Stimulated activated naive CD8-positive, alpha-beta T cell treated with anti-CD3 and anti-CD28 coated beads, Interleukin-15, Interleukin-2, amounts not matched to agents 100 U/mL and 50 U/mL, for 24 hours (primary cell): Measurements from ENCODE around the gene ATP1A3.
"Not testable (repeated sequence)": the region's sequence is repeated elsewhere in the genome, so short reads cannot be mapped to it uniquely, and the experiment has no call there.

Experiments
- ATAC-seq: fragments of 150-1000 bp; cut with Tn5 transposase; one replicate; pipeline ENCODE4 v1.10.0; 2021
- DNase-seq: peaks from one replicate; pipeline ENCODE4 v3.0.0; 2021

ATP1A3 gene

DNA sequence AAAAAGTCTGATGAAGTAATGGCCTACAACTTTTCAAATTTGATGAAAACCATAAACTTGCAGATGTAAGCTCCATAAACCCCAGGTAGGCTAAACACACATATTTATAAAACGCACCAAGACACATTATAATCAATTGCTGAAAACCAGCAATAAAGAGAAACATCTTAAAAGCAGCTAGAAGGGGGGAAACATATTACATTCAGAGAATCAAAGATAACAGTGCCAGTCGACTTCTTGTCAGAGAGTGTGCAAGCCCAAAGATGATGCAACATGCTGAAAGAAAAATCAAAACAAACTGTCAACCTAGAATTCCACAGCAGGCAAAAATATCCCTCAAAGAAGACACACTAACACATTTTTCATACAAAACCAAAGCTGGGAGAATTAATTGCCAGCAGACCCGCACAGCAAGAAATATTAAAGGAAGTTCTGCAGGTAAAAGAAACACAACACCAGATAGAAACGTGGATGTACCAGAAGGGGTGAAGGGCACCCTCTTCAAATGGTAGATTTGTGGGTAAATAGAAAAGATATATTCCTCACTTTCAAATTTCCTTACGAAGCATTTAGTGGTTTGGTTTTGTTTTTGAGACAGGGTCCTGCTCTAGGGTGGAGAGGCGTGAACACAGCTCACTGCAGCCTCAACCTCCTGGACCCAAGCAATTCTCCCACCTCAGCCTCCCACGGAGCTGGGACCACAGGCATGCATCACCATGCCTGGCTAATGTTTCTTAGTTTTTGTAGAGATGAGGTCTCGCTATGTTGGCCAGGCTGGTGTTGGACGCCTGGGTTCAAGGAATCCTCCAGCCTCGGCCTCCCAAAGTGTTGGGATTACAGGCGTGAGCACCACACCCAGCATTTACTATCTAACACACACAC lies 16.5 kb upstream of the ATP1A3 start:
- DNase-seq (no peak), ATAC-seq (no peak)

GRCh38 chr19:42006569-42006968 lies 12.5 kb upstream of the ATP1A3 start:
- no peak for DNase-seq
- no peak for ATAC-seq

DNA sequence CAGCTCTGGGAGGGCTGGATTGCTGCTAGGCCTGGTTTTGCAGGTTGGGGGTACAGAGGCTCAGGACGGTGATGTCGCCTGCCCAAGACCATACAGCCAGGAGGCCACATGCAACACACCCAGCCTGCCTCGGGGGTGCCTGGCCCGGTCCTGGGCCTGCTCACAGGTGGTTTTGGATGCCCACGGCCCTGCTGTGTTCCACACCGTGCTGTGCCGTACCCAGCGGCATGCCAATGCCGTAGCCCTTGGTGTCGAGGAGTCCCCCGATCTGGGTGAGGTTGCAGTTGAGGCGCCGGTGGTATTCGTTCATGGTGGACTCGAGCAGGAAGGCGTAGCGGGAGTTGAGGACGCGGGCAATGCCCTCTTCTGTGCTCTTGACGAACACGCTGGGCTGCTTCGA lies 11.5 kb upstream of the ATP1A3 start:
- ATAC-seq (no peak), DNase-seq (no peak)

DNA sequence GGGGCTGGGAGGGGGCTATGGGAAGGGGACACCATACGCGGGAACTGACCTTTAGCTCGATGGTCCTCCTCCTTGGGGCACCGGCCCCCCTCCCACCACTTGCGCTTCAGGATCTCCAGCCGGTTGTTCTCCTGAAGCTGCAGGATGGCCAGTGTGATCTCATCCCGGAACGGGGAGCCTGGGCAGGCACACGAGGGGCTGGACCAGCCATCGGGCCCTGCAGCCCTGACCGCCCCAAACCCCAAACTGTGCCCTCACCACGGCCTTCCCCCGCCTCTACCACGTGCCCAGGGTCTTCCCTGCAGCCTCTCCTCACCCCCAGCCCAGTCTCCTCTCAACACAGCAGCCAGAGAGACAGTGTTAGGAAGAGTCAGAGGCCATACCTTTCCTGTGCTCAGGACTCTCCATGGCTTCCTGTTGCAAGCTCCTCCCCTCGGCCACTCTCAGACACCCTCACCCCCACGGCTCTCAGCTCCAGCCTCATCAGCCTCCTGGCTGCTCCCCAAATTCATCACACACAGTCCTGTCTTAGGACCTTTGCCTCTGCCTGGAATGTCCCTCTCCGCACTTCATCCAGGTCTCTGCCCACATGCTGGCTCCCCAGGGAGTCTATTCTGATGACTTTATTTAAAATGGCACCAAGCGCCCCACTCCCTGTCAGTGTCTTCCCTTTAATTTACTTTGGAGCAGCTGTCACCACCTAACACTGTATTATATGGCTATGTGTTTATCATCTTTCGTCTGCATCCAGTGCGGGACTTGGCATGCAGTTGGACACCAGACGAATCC lies 9.7 kb upstream of the ATP1A3 start:
- ATAC-seq, result no peak
- no peak for DNase-seq

- ATAC-seq, result no peak
- no peak for DNase-seq
These were observed 5.8 kb upstream of the ATP1A3 start for GRCh38 chr19:41999878-42000208.

GRCh38 chr19:41999071-41999877 lies 5.2 kb upstream of the ATP1A3 start:
- ATAC-seq, result no peak
- no peak for DNase-seq

DNA sequence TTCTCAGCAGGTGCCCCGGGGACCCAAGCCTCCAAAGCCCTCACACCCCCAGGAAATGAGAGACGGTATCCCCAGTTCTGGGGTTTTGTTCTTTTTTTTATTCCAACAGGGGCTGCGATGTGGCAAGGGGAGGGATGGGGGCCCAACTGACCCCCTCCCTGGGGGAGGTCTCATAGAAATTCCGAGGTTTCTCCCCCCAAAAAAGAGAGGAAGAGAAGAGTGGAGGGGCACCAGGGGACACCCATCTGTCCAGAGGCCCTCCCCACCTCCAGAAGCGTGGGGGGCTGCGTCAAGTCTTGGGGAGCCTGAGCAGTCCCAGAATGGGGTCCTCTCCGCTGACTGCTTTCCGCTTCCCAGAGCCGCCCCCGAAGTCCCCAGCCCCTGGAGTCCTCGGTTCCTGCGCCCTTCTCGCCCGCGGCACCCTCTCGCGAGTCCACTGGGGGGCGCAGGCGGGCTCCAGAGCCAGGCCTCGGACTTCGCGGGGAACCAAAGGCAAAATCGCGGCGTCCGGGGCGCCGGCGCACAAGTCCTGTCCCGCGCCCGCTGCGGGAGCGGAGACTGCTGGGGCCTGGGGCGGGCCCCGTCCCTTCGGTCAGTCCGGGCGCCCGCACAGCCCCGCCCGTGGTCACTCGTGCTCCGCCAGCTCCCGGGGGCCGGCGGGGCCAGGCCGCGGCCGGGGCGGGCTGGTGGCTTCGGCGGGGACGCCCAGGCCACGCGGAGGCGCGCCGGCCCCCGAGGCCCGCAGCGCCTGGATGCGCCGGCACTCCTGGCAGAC lies 4.4 kb upstream of the ATP1A3 start:
- DNase-seq (peak; percentile 76), ATAC-seq (peak; percentile 15)

GRCh38 chr19:41997851-41998229 lies 3.8 kb upstream of the ATP1A3 start:
- ATAC-seq, result no peak
- no peak for DNase-seq

DNA sequence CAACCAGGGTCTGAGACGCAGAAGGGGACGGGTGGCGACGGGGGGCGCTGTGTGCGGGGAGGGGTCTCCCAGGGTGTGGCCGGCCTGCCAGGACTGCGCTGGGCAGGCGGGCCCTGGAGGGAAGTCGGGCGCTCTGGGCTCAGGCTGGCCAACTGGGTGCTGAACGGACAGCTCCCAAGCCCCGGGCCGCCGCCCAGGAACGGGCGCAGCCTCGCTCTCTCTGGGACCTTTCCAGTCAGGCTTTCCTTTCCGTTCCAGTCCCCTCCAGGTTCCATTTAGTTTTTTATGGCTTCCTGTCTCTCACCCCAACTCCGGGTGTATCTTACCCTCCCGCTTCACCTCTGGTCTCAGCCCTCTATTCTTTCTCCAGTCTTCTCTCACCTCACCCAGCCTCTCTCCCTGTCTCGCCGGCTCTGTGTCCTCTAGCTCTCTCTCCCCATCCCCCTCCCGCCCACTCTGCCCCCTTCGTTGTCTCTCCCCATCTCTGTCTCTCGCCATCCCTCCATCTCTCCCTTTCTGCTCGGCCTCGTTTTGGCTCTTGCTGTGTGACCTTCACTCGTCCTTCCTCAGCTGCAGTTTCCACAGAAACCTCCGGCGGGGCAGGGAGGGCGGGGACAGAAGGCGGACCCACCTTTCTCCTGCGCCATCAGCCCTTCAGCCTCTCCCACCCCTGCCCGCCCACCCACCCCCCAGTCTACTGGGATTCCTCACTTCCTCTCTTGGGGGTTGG lies 3.3 kb upstream of the ATP1A3 start:
- DNase-seq, result peak; percentile 62

DNA sequence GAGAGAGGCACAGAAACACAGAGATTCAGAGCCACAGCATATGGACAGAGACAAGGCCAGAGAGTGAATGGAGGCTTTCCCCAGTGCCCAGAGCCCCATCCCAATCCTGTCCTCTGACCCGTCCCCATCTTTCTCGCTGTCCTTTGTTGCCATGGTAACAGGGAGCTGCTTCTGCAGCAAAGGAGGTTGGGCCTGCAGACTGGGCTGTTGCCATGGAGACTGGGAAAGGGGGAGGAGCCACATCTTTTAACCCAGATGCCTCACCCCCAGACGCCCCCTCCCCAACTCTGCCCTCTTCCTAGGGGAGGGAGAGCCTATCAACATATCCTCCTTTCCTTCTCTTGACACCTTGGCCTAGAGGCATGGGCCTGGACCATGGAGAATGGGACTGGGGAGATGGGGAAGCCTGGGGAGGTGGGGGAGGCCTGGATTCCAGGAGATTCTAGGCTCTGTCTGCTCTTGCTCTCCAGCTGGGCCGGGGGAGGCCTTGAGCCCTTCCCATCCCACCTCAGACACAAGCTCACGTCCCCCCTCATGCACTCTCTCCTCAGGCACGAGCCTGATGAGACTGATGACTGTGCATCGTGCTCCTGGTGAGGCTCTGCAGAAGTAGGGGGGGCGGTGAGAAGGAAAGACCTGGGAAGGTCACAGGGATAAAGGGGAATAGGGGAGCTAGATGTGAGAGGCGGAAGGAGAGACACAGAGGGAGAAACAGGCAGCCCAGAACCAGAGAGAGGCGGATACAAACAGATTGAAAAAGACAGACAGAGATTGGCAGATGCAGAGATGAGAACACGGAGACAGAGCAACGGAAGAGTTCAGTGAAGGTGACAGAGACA lies 2.1 kb upstream of the ATP1A3 start:
- DNase-seq (no peak), ATAC-seq (no peak)

More for the DNA sequence above, 3.3 kb upstream of the ATP1A3 start:
- ATAC-seq, result no peak

DNA sequence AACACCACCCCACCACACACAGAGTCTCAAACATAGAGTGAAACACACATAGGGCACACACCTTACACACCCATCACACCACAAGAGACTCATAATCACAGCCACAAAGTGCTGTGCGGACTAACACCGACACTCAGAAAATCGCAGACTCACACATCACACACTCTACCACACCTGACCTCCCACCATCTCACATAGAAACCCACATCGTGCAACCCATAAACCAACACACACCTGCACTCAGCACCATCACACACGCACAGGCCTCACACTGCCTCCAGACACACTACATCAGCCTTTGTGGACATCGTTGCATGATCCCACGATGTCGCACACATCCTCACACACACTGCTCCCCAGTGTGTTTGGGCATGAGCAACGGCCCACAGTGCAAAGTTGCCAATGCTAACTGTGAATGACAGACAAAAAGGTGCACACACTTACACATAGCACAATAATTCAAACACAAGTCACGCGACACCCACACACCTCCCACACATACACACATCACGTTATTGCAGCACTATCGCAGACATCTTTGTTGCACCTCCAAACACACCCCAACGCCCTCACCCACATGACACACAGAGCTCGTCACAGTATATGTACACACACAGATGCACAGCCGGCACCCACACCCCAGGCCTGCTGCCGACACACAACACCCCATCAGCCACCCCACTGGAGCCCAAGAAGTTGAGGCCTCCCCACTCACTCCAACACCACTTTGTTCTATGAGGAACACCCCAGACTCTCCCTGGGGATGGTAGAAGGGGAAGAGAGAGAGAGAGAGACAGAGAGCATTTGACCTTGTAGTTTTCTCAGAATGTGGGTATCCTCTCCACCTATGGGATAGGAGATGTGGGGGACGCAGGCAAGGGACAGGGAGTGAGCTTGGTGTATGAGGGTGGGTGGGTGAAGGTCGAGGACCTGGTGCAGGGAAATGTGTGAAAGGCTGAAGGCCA lies 1.2 kb upstream of the ATP1A3 start:
- DNase-seq, result no peak

GRCh38 chr19:41994521-41994971 lies 516 bp upstream of the ATP1A3 start:
- ATAC-seq (peak; percentile 6), DNase-seq (no peak)

More for the DNA sequence above, 1.2 kb upstream of the ATP1A3 start:
- no peak for ATAC-seq

DNA sequence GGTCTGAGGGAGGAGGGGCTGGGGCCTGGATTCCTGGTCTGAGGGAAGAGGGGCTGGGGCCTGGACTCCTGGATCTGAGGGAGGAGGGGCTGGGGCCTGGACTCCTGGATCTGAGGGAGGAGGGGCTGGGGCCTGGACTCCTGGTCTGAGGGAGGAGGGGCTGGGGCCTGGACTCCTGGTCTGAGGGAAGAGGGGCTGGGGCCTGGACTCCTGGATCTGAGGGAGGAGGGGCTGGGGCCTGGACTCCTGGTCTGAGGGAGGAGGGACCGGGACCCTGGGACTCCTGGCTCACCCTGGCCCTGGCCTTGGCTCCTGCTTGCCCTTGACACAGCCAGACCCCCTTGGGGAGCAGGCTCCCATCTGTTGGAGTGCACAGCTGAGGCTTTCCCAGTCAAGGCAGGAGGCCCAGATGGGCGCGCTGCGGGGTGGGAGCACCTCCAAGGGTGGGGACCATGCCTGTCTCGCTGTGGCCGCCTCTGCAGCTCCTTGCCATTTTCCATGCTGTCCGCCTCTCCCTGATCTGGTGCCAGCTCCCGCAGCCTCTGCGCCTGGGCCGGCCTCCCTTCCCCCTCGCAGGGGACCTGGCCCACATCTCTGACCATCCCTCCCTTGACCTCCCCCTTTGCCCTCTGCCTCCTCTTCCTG lies 2.0 kb downstream of the ATP1A3 start:
- ATAC-seq, DNase-seq: not testable (repeated sequence)

GRCh38 chr19:41991025-41991424 lies 3.0 kb downstream of the ATP1A3 start:
- DNase-seq (no peak), ATAC-seq (no peak)

DNA sequence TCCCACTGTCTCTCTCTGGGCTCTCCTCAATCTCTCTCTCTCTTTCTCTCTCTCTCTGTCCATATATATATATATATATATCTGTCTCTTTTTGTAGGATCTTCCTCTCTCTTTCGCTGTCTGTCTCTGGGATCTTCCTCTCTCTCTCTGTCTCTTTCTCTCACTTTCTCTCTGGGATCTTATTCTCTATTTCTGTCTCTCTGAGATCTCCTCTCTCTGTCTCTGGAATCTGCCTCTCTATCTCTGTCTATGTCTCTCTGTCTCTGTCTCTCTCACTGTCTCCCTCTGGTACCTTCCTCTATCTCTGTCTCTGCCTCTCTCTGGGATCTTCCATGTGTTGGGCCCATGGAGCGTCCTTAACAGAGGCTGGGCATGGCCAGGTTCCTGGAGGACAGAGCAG lies 3.4 kb downstream of the ATP1A3 start:
- ATAC-seq (no peak), DNase-seq (no peak)

DNA sequence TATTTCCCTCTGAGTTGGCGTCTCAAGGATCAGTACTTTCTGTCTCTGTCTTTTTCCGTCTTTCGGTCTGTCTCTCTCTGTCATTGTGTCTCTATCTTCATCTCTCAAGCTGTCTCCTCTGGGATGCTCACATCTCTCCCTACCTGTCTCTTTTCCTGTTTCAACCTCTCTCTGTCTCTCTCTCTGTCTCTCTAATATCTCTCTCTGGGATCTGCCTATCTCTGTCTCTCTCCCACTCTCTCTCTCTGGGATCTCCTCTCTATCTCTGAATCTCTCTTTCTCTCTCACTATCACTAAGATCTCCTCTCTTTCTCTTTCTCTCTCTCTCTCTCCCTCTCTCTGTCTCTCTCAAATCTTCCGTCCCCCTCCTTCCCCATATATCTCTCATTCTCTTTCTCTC lies 4.0 kb downstream of the ATP1A3 start:
- ATAC-seq, result no peak

GRCh38 chr19:41988947-41989346 lies 5.1 kb downstream of the ATP1A3 start:
- no peak for DNase-seq
- no peak for ATAC-seq

More for the DNA sequence above, 4.0 kb downstream of the ATP1A3 start:
- DNase-seq, result no peak

GRCh38 chr19:41987141-41987860 lies 6.7 kb downstream of the ATP1A3 start:
- ATAC-seq, result no peak
- DNase-seq, result no peak
